Peyer's patch (tissue), 4 donors: ENCODE results near the gene PIP5K1B.

Source experiments
- POLR2A ChIP-seq, 2 donors: fragments of 450-650 bp; IDR thresholded peaks; one replicate each; pipeline ENCODE4 v1.5.1; 2017; ENCODE audit warnings: antibody characterized with exemption in 2 of 2, mild to moderate bottlenecking in 2 of 2, moderate library complexity in 2 of 2
- TF ChIP-seq, protein P1 (sequence below), 6 experiments: fragments of 450-650 bp in 4 of 6; fragments of 200-600 bp in 2 of 6; sonication (generic) in 1 of 6; IDR thresholded peaks; one replicate each; pipeline ENCODE4 v1.5.1; 2017 to 2019; ENCODE audit warnings: antibody characterized with exemption in 6 of 6, mild to moderate bottlenecking in 3 of 6, moderate library complexity in 1 of 6

GRCh38 chr9:68941780-68942459 lies 236.9 kb downstream of the PIP5K1B start:
- TF ChIP-seq, protein P1, sequence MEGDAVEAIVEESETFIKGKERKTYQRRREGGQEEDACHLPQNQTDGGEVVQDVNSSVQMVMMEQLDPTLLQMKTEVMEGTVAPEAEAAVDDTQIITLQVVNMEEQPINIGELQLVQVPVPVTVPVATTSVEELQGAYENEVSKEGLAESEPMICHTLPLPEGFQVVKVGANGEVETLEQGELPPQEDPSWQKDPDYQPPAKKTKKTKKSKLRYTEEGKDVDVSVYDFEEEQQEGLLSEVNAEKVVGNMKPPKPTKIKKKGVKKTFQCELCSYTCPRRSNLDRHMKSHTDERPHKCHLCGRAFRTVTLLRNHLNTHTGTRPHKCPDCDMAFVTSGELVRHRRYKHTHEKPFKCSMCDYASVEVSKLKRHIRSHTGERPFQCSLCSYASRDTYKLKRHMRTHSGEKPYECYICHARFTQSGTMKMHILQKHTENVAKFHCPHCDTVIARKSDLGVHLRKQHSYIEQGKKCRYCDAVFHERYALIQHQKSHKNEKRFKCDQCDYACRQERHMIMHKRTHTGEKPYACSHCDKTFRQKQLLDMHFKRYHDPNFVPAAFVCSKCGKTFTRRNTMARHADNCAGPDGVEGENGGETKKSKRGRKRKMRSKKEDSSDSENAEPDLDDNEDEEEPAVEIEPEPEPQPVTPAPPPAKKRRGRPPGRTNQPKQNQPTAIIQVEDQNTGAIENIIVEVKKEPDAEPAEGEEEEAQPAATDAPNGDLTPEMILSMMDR (IDR thresholded peaks at IDR 0.05) = no peak
- TF ChIP-seq POLR2A (IDR thresholded peaks at IDR 0.05) = no peak
